KBM-7 (cell line): Measurements from ENCODE around the gene STX19.
"Not testable (repeated sequence)": the region's sequence is repeated elsewhere in the genome, so short reads cannot be mapped to it uniquely, and the experiment has no call there.

Experiments
- DNase-seq: peaks from one replicate; pipeline ENCODE4 v3.0.0-alpha.2; 2015
- in situ Hi-C: fragments of 300-500 bp; cut with MboI; formaldehyde crosslinking; loops from 2 replicates; pipeline ENCODE4 v1.14.3; 2020; ENCODE audit warnings: low sequenced_read_pairs, low pct_unique_long_range_greater_than_20kb, mixed read lengths

STX19 gene

DNA sequence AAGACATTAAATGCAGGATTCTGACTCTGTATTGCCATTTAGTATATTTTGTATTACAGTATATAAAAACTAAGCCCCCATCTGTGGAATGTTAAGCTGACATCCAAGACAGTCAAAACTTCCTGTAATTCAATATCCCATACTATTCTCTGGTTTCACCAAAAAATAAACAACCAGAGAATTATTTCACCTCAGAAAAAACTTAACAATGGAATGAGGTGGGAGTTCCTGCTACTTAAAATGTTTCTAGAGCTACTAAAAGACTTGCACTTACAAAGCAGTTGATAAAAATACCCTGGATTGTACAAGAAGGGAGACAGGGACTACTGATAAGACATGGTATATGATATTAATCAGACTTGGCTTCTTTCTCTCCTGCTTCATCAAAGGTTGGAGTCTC is 40.1 kb downstream of the STX19 start:
- in situ Hi-C loops = no loop called here

DNA sequence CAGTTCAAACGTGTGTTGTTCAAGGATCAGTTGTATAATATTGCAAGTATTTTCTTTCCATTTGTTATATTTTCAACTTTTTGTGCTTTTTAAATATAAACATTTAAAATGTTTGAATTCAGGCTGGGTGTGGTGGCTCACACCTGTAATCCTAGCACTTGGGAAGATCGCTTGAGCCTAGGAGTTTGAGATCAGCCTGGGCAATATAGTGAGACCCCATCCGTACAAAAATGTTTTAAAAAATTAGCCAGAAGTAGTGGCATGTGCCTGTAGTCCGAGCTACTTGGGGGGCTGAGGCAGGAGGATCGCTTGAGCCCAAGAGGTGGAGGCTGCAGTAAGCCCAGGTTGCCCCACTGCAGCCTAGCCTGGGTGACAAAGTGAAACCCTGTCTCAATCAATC is 43.8 kb downstream of the STX19 start:
- no peak for DNase-seq
- in situ Hi-C loops = no loop called here

More for the DNA sequence above, 40.1 kb downstream of the STX19 start:
- no peak for DNase-seq

DNA sequence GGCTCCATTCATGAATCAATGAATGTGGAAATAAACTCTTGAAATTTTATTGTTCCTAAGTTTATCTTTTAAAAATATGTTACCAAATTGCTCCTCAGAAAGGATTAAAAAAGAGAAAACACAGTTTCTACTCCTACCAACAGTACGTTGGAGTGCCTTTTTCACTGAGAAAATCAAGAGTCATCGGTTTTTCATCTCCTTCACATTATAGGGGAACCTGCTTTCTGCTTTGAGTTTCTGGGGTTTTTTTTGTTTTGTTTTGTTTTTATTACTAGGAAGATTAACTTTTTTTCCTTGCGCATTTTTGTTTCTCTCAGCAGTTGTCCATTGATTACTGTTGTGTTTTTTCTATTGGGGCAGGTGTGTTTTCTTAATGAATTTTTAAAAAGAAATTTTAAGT is 45.0 kb downstream of the STX19 start:
- in situ Hi-C loops = no loop called here
- no peak for DNase-seq

DNA sequence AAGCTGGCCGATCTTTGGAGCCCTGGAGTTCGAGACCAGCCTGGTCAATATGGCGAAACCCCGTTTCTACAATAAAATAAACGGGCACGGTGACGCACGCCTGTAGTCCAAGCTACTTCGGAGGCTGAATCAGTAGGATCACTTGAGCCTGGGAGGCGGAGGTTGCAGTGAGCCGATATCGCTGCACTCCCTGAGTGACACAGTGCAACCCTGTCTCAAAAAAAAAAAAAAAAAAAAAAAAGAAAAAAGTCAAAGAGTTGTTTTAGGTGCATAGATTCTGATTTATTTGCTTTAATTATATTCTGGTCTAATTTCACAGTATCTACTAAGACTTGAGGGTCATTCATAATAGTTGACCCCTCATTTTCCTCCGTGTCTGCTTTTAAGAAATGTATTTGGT is 46.7 kb downstream of the STX19 start:
- DNase-seq = no peak
- in situ Hi-C loops = no loop called here

DNA sequence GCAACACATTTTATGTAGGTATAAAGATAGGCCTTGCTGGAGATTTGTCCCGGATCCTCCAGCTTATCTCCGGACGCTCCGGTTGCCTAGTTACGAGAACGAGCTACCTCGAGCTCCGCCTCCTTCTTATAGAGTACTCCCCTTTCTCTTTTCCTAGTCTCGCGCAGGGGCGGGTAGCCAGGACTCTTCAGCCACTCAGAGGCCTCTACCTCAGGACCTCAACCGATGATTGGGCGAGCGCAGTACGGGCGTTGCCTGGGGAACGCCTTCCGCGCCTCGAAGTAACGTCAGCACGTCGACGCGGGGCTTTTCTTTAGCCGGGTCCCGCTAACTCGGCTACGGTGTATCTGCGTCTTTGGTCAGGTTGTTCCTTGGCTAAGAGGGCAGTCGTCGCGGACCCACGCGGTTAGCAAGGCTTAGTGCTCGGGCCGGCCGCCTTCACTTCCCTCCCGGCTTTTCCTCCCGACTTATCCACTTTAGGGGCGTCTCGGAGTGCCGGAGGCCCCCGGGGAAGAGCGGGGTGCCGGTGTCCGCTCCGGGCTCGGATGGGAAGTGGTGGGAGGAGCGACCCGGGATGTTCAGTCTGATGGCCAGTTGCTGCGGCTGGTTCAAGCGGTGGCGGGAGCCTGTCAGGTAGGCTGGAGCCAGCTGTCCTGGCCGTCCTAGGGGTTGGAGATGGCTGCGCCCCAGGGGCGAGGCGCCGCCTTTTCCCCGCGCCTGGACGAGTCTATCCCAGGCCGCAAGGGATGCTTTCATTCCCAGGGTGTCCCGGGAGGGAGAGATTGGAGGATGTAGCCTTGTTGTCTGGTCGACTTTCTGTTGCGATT is 48.3 kb downstream of the STX19 start, which contains the start of gene ARL13B:
Gene ARL13B (plus strand): TSS at position 306 of the 827 bp plus-strand sequence. CDS start 269 bp downstream, at position 575.
- in situ Hi-C loops = no loop called here
- DNase-seq = peak; percentile 97

DNA sequence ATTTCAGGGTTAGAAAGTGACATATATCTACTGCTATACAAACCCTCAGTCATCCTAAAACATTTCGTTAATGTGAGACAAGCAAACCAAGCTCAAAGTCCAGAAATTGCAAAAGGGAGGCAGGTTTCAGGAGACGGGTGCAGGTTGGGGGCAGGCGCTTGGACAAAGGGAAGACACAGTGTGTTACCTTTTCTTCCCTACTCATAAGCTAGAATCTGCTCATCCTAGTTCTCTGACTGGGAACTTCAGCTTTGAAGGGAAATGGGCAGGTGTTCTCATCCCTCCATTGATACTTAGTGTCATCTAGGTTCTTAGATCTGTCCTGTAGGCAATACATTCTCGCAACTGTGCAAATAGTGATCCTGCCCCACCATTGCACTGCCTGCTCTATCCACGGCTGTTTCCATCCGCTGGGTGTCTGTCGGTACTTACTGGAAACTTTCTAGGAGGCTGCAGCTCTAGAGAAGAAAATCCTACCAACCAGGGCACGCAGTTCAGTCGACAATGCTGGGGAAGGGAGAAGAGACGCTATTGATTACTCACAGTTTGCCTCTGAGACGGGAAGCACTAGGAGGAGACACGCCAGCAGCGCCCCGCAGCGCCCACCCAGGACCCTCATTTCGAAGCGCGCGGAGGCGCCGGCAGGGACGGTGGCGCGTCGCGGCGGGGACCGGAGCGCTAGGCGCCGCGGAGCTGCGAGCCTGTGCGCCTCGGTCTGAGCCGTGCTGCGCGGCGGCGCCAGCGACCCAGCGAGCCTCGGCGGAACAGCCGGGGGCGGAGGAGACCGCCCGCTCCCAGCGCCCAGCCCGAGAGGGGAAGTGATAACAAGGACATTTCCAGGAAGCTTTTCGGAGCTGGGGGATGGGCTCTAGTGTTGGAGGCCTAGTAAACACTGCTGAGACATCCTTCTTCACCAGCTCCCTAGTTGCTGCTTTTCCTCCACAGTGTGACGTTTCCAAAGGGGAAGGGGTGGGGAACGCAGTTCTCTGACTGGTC is 55.0 kb downstream of the STX19 start, which contains the start of gene PROS1:
Gene PROS1 (minus strand): TSS at position 766 of the 996 bp plus-strand sequence. CDS start 147 bp downstream, at position 619.
- DNase-seq = peak; percentile 82
- in situ Hi-C loops = no loop called here

DNA sequence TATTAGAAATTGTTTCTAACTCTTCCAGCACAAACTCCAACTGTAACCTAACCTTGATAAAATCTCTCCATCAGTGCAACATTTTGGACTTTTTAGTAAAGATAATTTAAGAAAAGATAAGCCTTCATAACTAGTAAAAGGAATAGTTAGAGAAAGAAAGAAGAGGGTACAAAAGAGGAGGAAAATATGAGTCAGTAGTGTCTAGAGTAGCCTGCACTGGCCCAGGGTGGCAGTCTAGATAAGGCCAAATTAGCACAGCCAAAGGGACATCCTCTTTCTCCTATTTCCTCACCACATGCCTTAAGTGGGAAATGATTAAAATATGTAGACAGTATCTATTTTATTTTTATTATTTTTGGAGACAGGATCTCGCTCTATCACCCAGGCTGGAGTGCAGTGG is 58.4 kb downstream of the STX19 start:
- in situ Hi-C loops = no loop called here

DNA sequence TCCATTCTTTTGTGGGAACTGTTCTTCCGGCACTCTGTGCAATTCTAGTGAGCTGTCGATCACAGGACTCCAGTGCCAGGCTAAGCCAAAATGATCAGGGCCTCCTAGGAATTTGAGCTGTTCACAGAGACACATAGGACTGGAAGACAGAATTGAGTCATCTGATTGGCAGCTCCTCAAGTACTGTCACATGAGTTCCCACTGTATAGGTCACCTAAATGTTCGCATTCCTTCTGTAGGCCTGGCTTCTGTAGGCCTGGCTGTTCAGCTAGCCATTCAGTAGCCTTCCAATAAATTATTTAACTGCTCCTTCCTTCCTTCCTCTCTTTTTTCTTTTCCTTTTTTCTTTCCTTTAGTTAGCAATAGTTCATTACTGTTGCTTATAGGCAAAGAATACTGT is 59.0 kb downstream of the STX19 start:
- in situ Hi-C loops = no loop called here

More for the DNA sequence above, 58.4 kb downstream of the STX19 start:
- DNase-seq = no peak

DNA sequence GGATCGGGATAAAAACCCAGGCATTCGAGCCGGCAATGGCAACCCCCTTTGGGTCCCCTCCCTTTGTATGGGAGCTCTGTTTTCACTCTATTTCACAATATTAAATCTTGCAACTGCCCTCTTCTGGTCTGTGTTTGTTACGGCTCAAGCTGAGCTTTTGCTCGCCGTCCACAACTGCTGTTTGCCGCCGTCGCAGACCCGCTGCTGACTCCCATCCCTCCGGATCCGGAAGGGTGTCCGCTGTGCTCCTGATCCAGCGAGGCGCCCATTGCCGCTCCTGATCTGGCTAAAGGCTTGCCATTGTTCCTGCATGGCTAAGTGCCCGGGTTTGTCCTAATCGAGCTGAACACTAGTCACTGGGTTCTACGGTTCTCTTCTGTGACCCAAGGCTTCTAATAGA is 63.3 kb downstream of the STX19 start:
- DNase-seq, in situ Hi-C loops: not testable (repeated sequence)

More for the DNA sequence above, 59.0 kb downstream of the STX19 start:
- DNase-seq = no peak
